NK-92 treated with Interleukin-12 subunit alpha and Interleukin-12 subunit beta, amount 100 ng/mL, for 24 hours (cell line): ENCODE measurements around the gene TRERF1.

ENCODE experiments used
- DNase-seq: peaks from one replicate; lab custom pipeline; 2025; lab: John Stamatoyannopoulos, UW

Gene TRERF1

GRCh38 chr6:42302411-42302810 is 149.3 kb downstream of the TRERF1 start:
- no peak for DNase-seq

DNA sequence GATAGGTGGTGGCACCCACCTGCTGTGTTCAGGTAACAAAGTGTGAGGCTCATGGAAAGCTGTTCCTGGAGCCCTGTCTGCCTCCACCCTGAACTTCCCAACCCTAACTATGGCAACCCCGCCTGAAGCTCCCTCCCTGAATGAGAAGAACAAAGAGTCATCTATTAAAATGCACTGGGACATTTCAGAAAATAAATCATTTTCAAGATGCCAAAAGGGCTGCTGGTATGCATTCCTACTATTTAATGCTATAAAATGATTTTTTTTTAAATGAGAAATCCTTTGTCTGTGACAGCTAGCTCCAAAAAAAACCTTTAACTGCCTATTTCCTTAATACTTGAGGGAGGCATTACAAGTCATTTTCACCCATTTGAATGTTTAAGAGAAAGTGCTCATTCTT is 149.7 kb downstream of the TRERF1 start:
- no peak for DNase-seq

DNA sequence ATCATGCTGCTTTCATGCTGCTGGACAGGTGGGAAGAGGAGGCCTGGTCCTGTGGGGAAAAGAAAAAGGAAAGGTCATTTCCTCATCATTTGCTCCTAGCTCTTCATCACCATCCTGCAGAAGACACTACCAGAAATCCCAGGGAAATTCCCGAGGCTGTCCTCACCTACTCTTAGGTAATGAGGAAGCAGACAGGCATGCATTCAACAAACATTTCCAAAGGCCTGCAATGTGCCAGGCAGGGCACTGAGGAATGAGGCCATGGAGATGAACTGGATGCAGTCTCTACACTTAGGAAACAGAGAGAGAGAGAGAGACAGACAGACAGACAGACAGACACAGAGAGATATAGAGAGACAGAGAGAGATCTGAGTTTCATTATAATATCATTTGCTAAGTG is 151.0 kb downstream of the TRERF1 start:
- no peak for DNase-seq

GRCh38 chr6:42300185-42300584 is 151.5 kb downstream of the TRERF1 start:
- no peak for DNase-seq

GRCh38 chr6:42297661-42298060 is 154.1 kb downstream of the TRERF1 start:
- DNase-seq: no peak

GRCh38 chr6:42296614-42297013 is 155.1 kb downstream of the TRERF1 start:
- no peak for DNase-seq

GRCh38 chr6:42295677-42296076 is 156.0 kb downstream of the TRERF1 start:
- DNase-seq: no peak

GRCh38 chr6:42295181-42295580 is 156.5 kb downstream of the TRERF1 start:
- no peak for DNase-seq

GRCh38 chr6:42294759-42295158 is 157.0 kb downstream of the TRERF1 start:
- DNase-seq: peak; percentile 38

- DNase-seq: no peak
These were observed 158.2 kb downstream of the TRERF1 start for GRCh38 chr6:42293386-42293977.

DNA sequence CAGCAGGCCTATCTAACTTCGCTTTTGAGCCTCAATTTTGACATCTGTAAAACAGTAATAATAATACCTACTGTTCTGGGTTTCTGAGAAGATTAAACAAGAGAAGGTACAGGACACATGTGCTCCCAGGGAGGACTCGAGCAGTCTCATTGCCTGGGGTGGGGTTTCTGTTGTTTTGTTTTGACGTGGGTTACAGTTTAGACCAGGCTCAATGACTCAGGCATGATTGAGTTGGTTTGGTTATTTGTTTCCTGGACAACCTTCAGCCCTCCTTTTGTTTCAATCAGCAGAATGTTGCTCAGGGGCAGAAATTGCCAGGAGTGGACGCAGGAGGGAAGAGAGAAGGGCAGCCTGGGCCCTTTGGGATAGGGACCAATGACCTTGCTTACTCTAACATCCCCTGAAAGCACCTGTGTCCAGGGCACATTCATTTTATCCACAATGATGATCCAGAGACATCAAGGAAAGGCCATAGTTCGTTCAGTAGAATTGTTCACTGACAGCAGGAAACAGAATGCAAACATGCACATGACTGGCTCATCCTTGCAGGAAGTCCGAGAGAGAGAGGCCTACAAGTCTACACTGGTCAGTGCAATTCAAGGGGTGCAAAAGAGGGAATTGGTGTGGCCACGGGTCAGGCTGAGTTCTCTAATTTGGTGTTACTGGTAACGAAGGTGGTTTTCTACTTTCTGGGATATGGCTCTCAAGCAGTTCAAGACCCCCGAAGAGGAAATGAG is 159.6 kb downstream of the TRERF1 start:
- DNase-seq: peak; percentile 14

DNA sequence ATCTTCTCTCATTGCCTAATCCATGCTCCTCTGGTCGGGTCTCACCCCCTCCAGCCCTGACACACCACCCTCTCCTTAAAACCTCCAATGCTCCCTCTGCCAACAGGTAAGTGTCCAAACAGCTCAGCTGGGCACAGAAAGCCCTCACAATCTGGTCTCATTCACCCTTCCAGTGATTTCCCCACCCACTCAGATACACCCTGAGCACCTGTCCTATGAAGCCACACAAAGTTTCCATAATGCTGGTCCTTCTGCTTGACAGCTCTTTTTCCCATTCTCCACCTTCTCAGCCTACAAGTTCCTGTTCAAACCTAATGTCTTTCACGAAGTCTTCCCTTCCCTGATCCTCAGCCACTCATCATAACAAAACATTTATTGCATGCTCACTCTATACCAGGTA is 164.0 kb downstream of the TRERF1 start:
- no peak for DNase-seq

DNA sequence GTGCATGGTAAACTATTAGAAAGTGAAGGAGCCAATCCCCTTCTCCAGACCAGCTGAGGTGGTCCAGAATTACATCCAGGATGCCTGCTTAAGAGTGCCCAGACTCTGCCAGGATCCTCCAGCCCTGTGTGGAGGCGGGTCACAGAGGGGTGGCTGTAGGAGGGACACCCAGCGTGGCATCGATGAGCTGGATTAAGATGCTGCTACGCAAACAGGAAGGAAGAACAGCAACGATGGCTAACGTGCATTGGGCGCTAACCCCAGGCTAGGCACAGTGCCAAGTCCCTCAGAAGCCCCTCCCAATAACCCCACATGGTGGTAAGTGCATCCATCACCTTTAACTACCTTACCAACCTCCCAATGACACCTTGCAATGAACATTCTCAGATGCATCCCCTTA is 170.2 kb downstream of the TRERF1 start:
- DNase-seq: no peak

DNA sequence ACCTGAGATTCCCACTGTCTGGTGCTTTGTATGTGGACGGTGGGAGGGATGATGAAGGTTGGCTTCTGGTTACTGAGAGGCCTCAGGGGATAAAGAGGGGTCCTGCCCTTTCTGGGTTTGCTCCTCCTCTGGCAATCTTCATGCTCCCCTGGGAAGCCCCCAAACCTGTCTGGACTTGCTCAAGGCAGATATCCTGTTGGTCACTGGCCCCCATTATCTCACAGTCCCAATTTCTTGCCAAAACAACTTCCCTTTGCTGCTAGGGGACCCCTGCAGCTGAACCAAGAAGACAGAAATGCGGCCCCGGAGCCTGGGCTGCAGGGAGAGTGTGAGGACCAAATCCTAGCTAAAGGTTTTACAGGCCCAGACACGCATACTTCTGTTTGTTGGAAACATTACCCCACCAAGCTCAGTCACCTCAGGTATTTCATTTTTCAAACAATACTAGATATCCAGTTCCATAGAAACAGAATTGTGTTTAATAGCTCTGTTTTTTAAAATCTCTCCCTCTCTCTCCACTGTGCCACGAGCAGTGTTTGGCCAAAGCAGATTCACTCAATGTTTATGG is 170.7 kb downstream of the TRERF1 start:
- no peak for DNase-seq

DNA sequence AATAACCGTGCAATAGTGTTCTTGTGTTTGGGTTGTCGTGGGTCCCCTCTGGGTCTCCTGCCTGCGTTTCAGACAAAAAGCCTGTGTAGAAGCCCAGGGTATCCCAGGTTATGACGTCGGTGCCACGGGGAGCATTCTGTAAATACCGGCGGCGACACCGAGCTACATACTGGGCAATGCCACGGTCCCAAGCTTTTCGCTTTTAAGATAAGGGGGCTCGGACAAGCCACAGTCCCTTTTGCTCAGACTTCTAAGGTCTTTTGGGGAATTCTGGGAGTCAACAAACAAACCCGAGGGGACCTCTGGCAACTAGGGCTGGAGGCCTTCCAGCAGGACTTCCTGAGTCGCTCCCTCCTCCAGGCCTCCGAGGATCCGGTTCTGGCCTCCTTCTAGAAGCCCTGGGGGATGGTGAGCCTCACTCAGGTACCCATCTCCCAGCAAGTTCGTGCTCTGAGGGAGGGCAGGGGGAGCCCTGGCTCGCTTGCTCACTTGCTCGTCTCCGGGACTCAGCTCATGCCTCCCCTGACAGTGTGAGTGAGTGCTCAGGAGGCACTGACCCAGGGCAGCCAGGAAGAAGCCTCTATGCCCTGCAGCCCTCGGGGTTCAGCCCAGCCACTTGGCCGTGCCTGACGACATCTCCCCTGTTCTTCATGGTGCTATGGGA is 171.6 kb downstream of the TRERF1 start:
- DNase-seq: no peak

GRCh38 chr6:42279144-42279781 is 172.5 kb downstream of the TRERF1 start:
- DNase-seq: peak; percentile 17

DNA sequence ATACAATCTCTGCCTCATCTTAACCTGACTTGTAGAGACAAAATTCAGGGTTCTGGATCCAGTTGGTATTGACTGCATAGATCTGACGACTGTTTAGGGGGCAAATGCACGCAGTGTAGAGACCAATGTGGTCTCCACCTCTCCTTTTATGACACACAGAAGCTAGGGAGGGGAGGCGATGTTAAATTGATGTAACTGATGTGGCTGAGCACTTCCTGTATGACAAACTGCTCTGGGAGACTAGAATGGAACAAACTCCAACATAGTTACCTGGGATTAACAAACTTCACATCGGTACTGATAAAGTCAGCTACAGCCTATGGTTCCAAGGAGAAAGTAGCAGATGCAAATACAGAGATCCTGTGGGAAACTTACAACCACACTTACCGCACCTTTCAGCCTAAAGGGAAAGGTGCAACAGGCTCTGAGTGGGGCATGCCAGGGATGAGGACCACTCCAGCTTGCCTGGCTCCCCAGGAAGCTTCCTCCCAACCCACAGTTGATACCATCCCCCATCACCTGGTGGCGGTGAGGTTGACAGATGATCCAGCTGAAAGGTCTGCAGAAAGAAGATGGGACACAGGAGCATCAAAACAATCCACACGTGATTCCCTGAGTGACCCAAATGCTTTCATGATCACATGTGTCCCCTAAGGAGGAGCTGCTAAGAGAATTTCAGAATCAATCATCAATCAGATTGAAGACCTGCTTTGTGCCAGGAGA is 173.4 kb downstream of the TRERF1 start:
- DNase-seq: no peak

DNA sequence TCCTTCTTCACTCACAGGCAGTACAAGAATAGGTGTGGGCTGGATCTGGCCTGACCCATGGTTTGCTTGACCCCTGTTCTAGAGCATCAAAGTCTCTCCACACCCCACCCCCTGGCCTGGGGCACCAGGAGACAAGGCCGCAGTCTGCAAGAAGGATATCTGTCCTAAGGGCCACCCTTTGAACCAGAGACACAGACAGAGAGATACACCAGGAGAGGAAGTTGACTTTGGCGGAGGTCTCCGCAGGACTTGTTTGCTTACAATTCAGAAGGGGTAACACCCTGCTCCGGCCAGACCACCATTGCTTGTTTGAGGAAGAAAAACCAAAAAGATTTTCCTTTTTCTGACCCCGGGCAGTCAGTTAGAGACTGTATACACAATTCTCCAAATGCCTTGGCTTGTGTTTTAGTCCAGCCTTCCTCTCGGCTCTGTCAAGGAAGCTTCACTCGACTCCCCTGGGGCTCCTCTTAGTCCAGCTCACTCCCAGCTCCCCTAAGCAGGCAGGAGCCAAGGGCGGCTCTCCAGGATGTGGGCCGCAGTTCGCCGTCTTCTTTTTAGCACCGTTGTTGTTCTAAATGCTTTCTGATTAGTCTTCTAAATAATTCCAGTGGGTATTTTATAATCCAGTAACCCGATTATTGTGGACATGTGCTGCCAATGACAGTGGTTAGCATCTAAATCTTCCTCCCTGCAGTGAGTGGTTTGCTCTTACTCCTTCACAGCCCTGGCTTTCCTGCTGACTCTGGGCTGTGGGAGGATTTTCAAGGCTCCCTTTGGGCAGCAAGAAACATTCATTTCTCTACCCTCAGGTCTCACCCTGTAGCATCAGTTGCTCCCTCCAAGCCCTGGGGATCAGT is 175.5 kb downstream of the TRERF1 start:
- no peak for DNase-seq

DNA sequence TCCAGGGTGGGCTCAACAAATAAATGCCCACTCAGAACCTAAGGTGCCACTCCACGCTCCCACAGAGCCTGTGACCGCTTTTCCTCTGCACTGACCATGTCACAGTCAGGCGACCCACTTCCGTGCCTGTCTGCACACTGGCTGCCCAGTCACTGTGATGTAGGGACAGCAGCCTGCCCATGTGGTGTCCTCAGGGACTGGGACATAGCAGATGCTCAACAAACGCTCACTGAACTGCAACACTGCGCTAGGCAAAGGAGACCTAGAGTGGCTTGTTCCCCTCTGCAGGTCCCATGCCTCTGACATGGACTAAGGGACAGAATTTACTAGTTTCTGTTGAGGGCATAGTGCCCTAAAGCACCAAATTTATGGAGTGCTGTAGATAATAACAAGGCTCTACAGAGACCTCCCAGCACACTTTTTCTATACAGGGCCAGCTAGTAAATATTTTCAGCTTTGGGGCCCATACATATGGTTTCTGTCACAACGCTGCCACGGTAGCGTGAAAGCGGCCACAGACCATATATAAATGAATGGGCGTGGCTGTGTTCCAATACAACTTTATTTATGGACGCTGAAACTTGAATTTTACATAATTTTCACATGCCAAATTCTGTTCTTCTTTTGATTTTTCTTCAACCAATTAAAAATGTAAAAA is 176.2 kb downstream of the TRERF1 start:
- no peak for DNase-seq

GRCh38 chr6:42274898-42275297 is 176.8 kb downstream of the TRERF1 start:
- no peak for DNase-seq
